ENCODE results near the gene GOLT1A. TPM values are rescaled to one million over a fixed set of nuclear protein-coding genes. Genes with fewer than 3 reads are reported as not detected.

Gene GOLT1A
- under 1 TPM in 2 of 4 donors, not detected in 2; 0.39 to 0.83 TPM for total RNA-seq

GRCh38 chr1:204213668-204214662 is at the start of gene GOLT1A:
Gene GOLT1A, minus strand, starts transcription at chr1:204213988. Its CDS starts 82 bp downstream, at chr1:204213906.
- Histone ChIP-seq H3K9me3 (no peaks in the 10 kb centered on the region), H3K4me1 (peaks cover 5 to 10% (median 10%) of the 10 kb centered on the region in 4 donors), H3K36me3 (no peaks in the 10 kb centered on the region), H3K4me3 (peak within 1 kb of the TSS in 3 of 4 donors; percentile 22 to 45 (median 27)), H3K27me3 (peaks cover 0 to 54% (median 3%) of the 10 kb centered on the region in 4 donors), H3K27ac (replicated peaks in 1 of 4) (no peak within 1 kb of the TSS)
- WGBS: 14% methylated on average over 27 of the region's 41 CpGs
- TF ChIP-seq EP300 (IDR thresholded peaks at IDR 0.05) (no peak), CTCF (IDR thresholded peaks at IDR 0.05) (peak; percentile 51 to 61 (median 58))
- intact Hi-C loops (cut with DNase I): loop anchor here (2.0 kb wide), 1 partner anchor 149 kb away; no protein-coding TSS in a partner anchor
- no peak for DNase-seq (ENCODE audit: extremely low spot score)

GRCh38 chr1:204263254-204263910 is 49.6 kb upstream of the GOLT1A start:
- peak overlapping the region in 2 of 4 donors; percentile 14 to 23 for H3K27ac ChIP-seq (replicated peaks in 1 of 4)
- peaks cover 0 to 50% (median 5%) of the 10 kb centered on the region in 4 donors for H3K36me3 ChIP-seq
- no peaks in the 10 kb centered on the region for H3K9me3 ChIP-seq
- TF ChIP-seq CTCF (IDR thresholded peaks at IDR 0.05) (no peak), EP300 (IDR thresholded peaks at IDR 0.05) (no peak), POLR2AphosphoS5 (IDR thresholded peaks at IDR 0.05) (no peak), POLR2A (IDR thresholded peaks at IDR 0.05; ENCODE audit: low read depth) (no peak)
- no peak for DNase-seq (ENCODE audit: extremely low spot score)
- intact Hi-C loops (cut with DNase I): no loop called here
- peaks cover 0 to 8% (median 0%) of the 10 kb centered on the region in 4 donors for H3K27me3 ChIP-seq
- no peak overlapping the region for H3K4me3 ChIP-seq
- H3K4me1 ChIP-seq: peaks cover 21 to 40% (median 28%) of the 10 kb centered on the region in 4 donors
- 57% methylated on average over 12 of the region's 13 CpGs for whole genome bisulfite sequencing

GRCh38 chr1:204262506-204263253 is 48.9 kb upstream of the GOLT1A start:
- peaks cover 0 to 8% (median 0%) of the 10 kb centered on the region in 4 donors for H3K27me3 ChIP-seq
- intact Hi-C loops (cut with DNase I): no loop called here
- no peak for TF ChIP-seq CTCF (IDR thresholded peaks at IDR 0.05)
- no peak for TF ChIP-seq POLR2AphosphoS5 (IDR thresholded peaks at IDR 0.05)
- TF ChIP-seq POLR2A (IDR thresholded peaks at IDR 0.05; ENCODE audit: low read depth): no peak
- no peak for TF ChIP-seq EP300 (IDR thresholded peaks at IDR 0.05)
- H3K27ac ChIP-seq (replicated peaks in 1 of 4): peak overlapping the region in 1 of 4 donors; percentile 23
- 86% methylated on average over 13 of the region's 13 CpGs for WGBS
- H3K36me3 ChIP-seq: peaks cover 0 to 50% (median 5%) of the 10 kb centered on the region in 4 donors
- peaks cover 21 to 40% (median 28%) of the 10 kb centered on the region in 4 donors for H3K4me1 ChIP-seq
- H3K4me3 ChIP-seq: no peak overlapping the region
- no peaks in the 10 kb centered on the region for H3K9me3 ChIP-seq
- no peak for DNase-seq (ENCODE audit: extremely low spot score)

- intact Hi-C loops (cut with DNase I): no loop called here
- 89% methylated on average over 13 of the region's 13 CpGs for WGBS
- Histone ChIP-seq H3K27ac (replicated peaks in 1 of 4) (no peak overlapping the region), H3K4me3 (no peak overlapping the region), H3K9me3 (no peaks in the 10 kb centered on the region), H3K4me1 (peaks cover 21 to 40% (median 28%) of the 10 kb centered on the region in 4 donors), H3K27me3 (peaks cover 0 to 8% (median 0%) of the 10 kb centered on the region in 4 donors), H3K36me3 (peaks cover 0 to 50% (median 5%) of the 10 kb centered on the region in 4 donors)
- TF ChIP-seq POLR2A (IDR thresholded peaks at IDR 0.05; ENCODE audit: low read depth) (no peak), POLR2AphosphoS5 (IDR thresholded peaks at IDR 0.05) (no peak), CTCF (IDR thresholded peaks at IDR 0.05) (no peak), EP300 (IDR thresholded peaks at IDR 0.05) (no peak)
- DNase-seq (ENCODE audit: extremely low spot score): no peak
These were observed 48.1 kb upstream of the GOLT1A start for GRCh38 chr1:204261746-204262505.

Data from esophagus muscularis mucosa (tissue), 4 donors.